ENCODE data around the gene PCID2.

The PCID2 gene

GRCh38 chr13:113159701-113160100 is 48.8 kb downstream of the PCID2 start:
- DNase-seq (ENCODE audit: low read depth in 2 of 2) = no peak
- no peak for TF ChIP-seq CTCF (IDR thresholded peaks at IDR 0.05; ENCODE audit: low read depth, low read length)
- no peak overlapping the region for H3K4me3 ChIP-seq (replicated peaks in 1 of 2; ENCODE audit: low read depth in 2 of 2, low read length in 2 of 2)

GRCh38 chr13:113158946-113159345 is 49.5 kb downstream of the PCID2 start:
- DNase-seq (ENCODE audit: low read depth in 2 of 2) = no peak
- TF ChIP-seq CTCF (IDR thresholded peaks at IDR 0.05; ENCODE audit: low read depth, low read length) = no peak
- H3K4me3 ChIP-seq (replicated peaks in 1 of 2; ENCODE audit: low read depth in 2 of 2, low read length in 2 of 2) = no peak overlapping the region

- no peak for TF ChIP-seq CTCF (IDR thresholded peaks at IDR 0.05; ENCODE audit: low read depth, low read length)
- no peak within 1 kb of the TSS for H3K4me3 ChIP-seq (replicated peaks in 1 of 2; ENCODE audit: low read depth in 2 of 2, low read length in 2 of 2)
- no peak for DNase-seq (ENCODE audit: low read depth in 2 of 2)
These were observed 50.3 kb downstream of the PCID2 start, which contains the start of gene PROZ for GRCh38 chr13:113157929-113158747. Gene PROZ (plus strand): TSS chr13:113158648. CDS start chr13:113158661, 13 bp downstream.

GRCh38 chr13:113157206-113157928 is 51.1 kb downstream of the PCID2 start:
- no peak overlapping the region for H3K4me3 ChIP-seq (replicated peaks in 1 of 2; ENCODE audit: low read depth in 2 of 2, low read length in 2 of 2)
- DNase-seq (ENCODE audit: low read depth in 2 of 2) = peak in 1 of 2 donors; percentile 9

DNA sequence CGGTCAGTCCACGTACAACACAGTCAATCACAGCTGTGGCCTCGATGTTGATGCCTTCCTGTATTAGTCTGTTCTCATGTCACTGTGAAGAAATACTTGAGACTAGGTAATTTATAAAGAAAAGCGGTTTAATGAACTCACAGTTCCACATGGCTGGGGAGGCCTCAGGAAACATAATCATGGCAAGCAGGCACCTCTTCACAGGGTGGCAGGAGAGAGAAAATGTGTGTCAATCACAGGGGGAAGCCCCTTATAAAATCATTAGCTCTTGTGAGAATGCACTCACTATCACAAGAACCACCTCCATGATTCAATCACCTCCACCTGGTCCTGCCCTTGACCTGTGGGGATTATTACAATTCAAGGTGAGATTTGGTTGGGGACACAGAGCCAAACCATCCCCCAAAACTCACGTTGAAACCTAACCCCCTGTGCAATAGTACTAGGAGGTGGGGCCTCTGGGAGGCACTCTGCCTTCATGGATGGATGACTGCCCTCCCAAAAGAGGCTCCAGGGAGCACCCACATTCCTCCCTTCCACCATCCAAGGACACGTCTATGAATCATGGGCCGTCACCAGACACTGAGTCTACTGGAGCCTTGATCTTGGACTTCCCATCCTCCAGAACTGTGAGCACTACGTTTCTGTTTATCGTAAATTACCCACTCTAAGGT is 52.4 kb downstream of the PCID2 start:
- peak in 1 of 2 donors; percentile 5 for DNase-seq (ENCODE audit: low read depth in 2 of 2)
- no peak for TF ChIP-seq CTCF (IDR thresholded peaks at IDR 0.05; ENCODE audit: low read depth, low read length)
- no peak overlapping the region for H3K4me3 ChIP-seq (replicated peaks in 1 of 2; ENCODE audit: low read depth in 2 of 2, low read length in 2 of 2)

More at GRCh38 chr13:113157206-113157928, 51.1 kb downstream of the PCID2 start:
- no peak for TF ChIP-seq CTCF (IDR thresholded peaks at IDR 0.05; ENCODE audit: low read depth, low read length)

GRCh38 chr13:113155201-113155600 is 53.3 kb downstream of the PCID2 start:
- TF ChIP-seq CTCF (IDR thresholded peaks at IDR 0.05; ENCODE audit: low read depth, low read length) = no peak

More at GRCh38 chr13:113155201-113155600, 53.3 kb downstream of the PCID2 start:
- no peak for DNase-seq (ENCODE audit: low read depth in 2 of 2)
- no peak overlapping the region for H3K4me3 ChIP-seq (replicated peaks in 1 of 2; ENCODE audit: low read depth in 2 of 2, low read length in 2 of 2)

Data from cardiac fibroblast (primary cell).